NCI-H146 (cell line): Measurements from ENCODE around the gene AMIGO2.
"Not testable (repeated sequence)": the region's sequence is repeated elsewhere in the genome, so short reads cannot be mapped to it uniquely, and the experiment has no call there.

Source experiments
- DNase-seq: peaks from one replicate; lab custom pipeline; 2025; lab: John Stamatoyannopoulos, UW

AMIGO2 gene

GRCh38 chr12:47079468-47079980, at the start of gene AMIGO2, which contains the start of gene PCED1B:
Gene AMIGO2, minus strand, starts transcription at chr12:47079959. Its CDS starts 957 bp downstream, at chr12:47079002.
Gene PCED1B, plus strand, starts transcription at chr12:47079621. Its CDS starts 155,443 bp downstream, at chr12:47235064.
- DNase-seq, result peak; percentile 76

- no peak for DNase-seq
These were observed 46.5 kb upstream of the AMIGO2 start for GRCh38 chr12:47126246-47126645.

GRCh38 chr12:47124451-47124850, 44.7 kb upstream of the AMIGO2 start:
- no peak for DNase-seq

- DNase-seq, result no peak
These were observed 44.0 kb upstream of the AMIGO2 start for GRCh38 chr12:47123730-47124129.

GRCh38 chr12:47122602-47123001, 42.8 kb upstream of the AMIGO2 start:
- no peak for DNase-seq

GRCh38 chr12:47121146-47121545, 41.4 kb upstream of the AMIGO2 start:
- no peak for DNase-seq

- no peak for DNase-seq
These were observed 41.0 kb upstream of the AMIGO2 start for GRCh38 chr12:47120736-47121135.

GRCh38 chr12:47117305-47117704, 37.5 kb upstream of the AMIGO2 start:
- DNase-seq, result not testable (repeated sequence)

GRCh38 chr12:47114481-47114892, 34.7 kb upstream of the AMIGO2 start:
- no peak for DNase-seq

GRCh38 chr12:47112679-47113078, 32.9 kb upstream of the AMIGO2 start:
- DNase-seq, result no peak

GRCh38 chr12:47111854-47112253, 32.1 kb upstream of the AMIGO2 start:
- no peak for DNase-seq

GRCh38 chr12:47111392-47111778, 31.6 kb upstream of the AMIGO2 start:
- DNase-seq, result no peak

- no peak for DNase-seq
These were observed 31.1 kb upstream of the AMIGO2 start for GRCh38 chr12:47110718-47111391.

GRCh38 chr12:47110011-47110541, 30.3 kb upstream of the AMIGO2 start:
- DNase-seq, result no peak

GRCh38 chr12:47107926-47108325, 28.2 kb upstream of the AMIGO2 start:
- peak; percentile 14 for DNase-seq

GRCh38 chr12:47107446-47107845, 27.7 kb upstream of the AMIGO2 start:
- no peak for DNase-seq

GRCh38 chr12:47105914-47106674, 26.3 kb upstream of the AMIGO2 start:
- peak; percentile 67 for DNase-seq

- no peak for DNase-seq
These were observed 23.3 kb upstream of the AMIGO2 start for GRCh38 chr12:47102845-47103651.

GRCh38 chr12:47102406-47102805, 22.6 kb upstream of the AMIGO2 start:
- DNase-seq, result no peak

GRCh38 chr12:47100160-47100559, 20.4 kb upstream of the AMIGO2 start:
- DNase-seq, result no peak

GRCh38 chr12:47099610-47100009, 19.9 kb upstream of the AMIGO2 start:
- no peak for DNase-seq

GRCh38 chr12:47098099-47098498, 18.3 kb upstream of the AMIGO2 start:
- no peak for DNase-seq
